Epithelial cell of proximal tubule (primary cell): Measurements from ENCODE around the gene MAPK4. TPM values are rescaled to one million over a fixed set of nuclear protein-coding genes. Genes with fewer than 3 reads are reported as not detected.
"Not testable (repeated sequence)": the region's sequence is repeated elsewhere in the genome, so short reads cannot be mapped to it uniquely, and the experiment has no call there.

Experiments used
- DNase-seq: peaks from one replicate; pipeline ENCODE4 v3.0.0-alpha.2; 2011; ENCODE audit warnings: low read depth
- H3K4me3 ChIP-seq: 2 replicates; pipeline ENCODE4 v1.5.1; 2011; ENCODE audit warnings: low read depth, mild to moderate bottlenecking, low read length
- CTCF ChIP-seq: conservative IDR thresholded peaks from 2 replicates; pipeline ENCODE4 v1.5.1; 2012; ENCODE audit warnings: low read depth, mild to moderate bottlenecking, low read length
- total RNA-seq: library from RNA; depleted of rRNA; stranded (reverse); fragments of >200 nt; gene quantifications from 2 replicates; pipeline ENCODE4 v1.2.3, GENCODE V29; 2015

MAPK4 gene
- total RNA-seq, 1 donor from 2014 or later: 1.3 TPM

- DNase-seq: no peak
- TF ChIP-seq CTCF: no peak
These were observed 42.6 kb downstream of the MAPK4 start for GRCh38 chr18:50602466-50602865.

GRCh38 chr18:50606609-50607008 is 46.7 kb downstream of the MAPK4 start:
- no peak for DNase-seq
- no peak overlapping the region for H3K4me3 ChIP-seq
- TF ChIP-seq CTCF: no peak

More at GRCh38 chr18:50602466-50602865, 42.6 kb downstream of the MAPK4 start:
- H3K4me3 ChIP-seq: no peak overlapping the region

- DNase-seq: no peak
- no peak overlapping the region for H3K4me3 ChIP-seq
- TF ChIP-seq CTCF: no peak
These were observed 47.6 kb downstream of the MAPK4 start for GRCh38 chr18:50607378-50607926.

GRCh38 chr18:50609171-50609570 is 49.3 kb downstream of the MAPK4 start:
- DNase-seq, H3K4me3 ChIP-seq: not testable (repeated sequence)

GRCh38 chr18:50610349-50610748 is 50.5 kb downstream of the MAPK4 start:
- DNase-seq: no peak
- no peak overlapping the region for H3K4me3 ChIP-seq
- peak; percentile 28 for TF ChIP-seq CTCF

- TF ChIP-seq CTCF: no peak
- no peak for DNase-seq
These were observed 51.6 kb downstream of the MAPK4 start for GRCh38 chr18:50611529-50611941.

GRCh38 chr18:50614838-50615237 is 55.0 kb downstream of the MAPK4 start:
- no peak for DNase-seq
- H3K4me3 ChIP-seq: no peak overlapping the region
- TF ChIP-seq CTCF: no peak

More at GRCh38 chr18:50611529-50611941, 51.6 kb downstream of the MAPK4 start:
- no peak overlapping the region for H3K4me3 ChIP-seq
